Measurements from ENCODE around the gene ARHGAP15. TPM values are rescaled to one million over a fixed set of nuclear protein-coding genes. Genes with fewer than 3 reads are reported as not detected.
A peak's percentile ranks its signal among the peaks of the same experiment; 100 is the strongest.

ARHGAP15 gene
- polyA plus RNA-seq, 2 of the 4 experiments (the other 2 are of a cell fraction) = 0.34 TPM; not detected in 1

DNA sequence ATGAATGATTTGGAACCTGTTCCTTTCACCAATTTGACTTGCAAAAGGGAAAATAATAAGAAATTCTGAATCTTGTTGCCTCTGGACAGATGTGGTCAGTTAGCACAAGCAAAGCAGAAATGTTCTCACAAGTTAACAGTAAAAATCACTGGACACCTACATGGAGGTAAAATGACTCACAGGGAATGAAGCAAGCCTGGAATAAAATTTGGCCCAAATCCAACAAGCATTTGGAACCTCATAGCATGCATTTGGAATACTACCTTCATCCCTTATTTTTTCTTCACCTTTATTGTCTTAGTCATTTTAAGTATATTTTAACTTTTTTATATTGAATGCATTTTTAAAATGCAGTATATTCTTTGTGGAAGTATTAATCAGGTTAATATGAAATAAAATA lies 602.9 kb downstream of the ARHGAP15 start:
- no peaks in the 10 kb centered on the region for H3K9me3 ChIP-seq
- TF ChIP-seq NR3C1 (IDR thresholded peaks at IDR 0.05) (no peak), CEBPB (IDR thresholded peaks at IDR 0.05) (peak in 1 of 2 experiments; percentile 18; a peak in 1 of 4 replicates), FOSL2 (IDR thresholded peaks at IDR 0.05) (no peak), FOSL2 (CRISPR knock-in tag; IDR thresholded peaks at IDR 0.05) (0 out of 2 replicates have a peak, but pooled peaks have one; percentile 5)
- ATAC-seq (no peak), FAIRE-seq (no peak), DNase-seq (ENCODE audit: low read depth in 1 of 2, low spot score in 1 of 2) (peak in 1 of 2 experiments; percentile 4)
- peaks cover 17% of the 10 kb centered on the region for H3K4me1 ChIP-seq
- no peak overlapping the region for H3K4me2 ChIP-seq
- CTCF ChIA-PET = interaction anchor here (0.7 kb wide), 1 partner anchor 9 kb away, joined by 3 read pairs; no protein-coding TSS in a partner anchor
- no peak overlapping the region for H3K27ac ChIP-seq
- POLR2A ChIA-PET = no interaction called here
- H3K4me3 ChIP-seq = no peak overlapping the region

DNA sequence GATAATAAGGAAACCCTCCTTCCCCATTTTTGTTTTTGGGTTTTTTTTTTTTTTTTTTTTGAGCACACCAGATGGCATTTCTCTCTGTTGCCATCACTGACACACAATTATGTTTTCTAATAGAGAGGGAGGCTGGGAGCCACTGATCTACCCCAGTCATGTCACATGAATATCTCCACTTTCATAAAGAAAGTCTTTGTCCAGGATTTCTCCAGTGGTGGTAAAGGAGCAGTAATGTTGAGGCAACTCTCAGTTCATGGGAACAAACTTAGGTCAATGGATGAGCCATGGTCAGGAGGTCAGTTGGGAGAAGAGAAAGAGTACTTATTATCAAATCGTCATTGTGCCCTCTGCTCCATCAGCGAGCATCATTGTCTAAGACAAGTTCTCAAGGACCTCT lies 603.7 kb downstream of the ARHGAP15 start:
- Histone ChIP-seq H3K9me3 (no peaks in the 10 kb centered on the region), H3K4me1 (peaks cover 17% of the 10 kb centered on the region), H3K4me2 (no peak overlapping the region), H3K27ac (no peak overlapping the region), H3K4me3 (no peak overlapping the region)
- ATAC-seq = no peak
- WGBS (ENCODE audit: missing lambda C conversion rate) = 62% methylated on average over 2 of the region's 2 CpGs
- no peak for FAIRE-seq
- TF ChIP-seq, protein P1, sequence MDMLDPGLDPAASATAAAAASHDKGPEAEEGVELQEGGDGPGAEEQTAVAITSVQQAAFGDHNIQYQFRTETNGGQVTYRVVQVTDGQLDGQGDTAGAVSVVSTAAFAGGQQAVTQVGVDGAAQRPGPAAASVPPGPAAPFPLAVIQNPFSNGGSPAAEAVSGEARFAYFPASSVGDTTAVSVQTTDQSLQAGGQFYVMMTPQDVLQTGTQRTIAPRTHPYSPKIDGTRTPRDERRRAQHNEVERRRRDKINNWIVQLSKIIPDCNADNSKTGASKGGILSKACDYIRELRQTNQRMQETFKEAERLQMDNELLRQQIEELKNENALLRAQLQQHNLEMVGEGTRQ (IDR thresholded peaks at IDR 0.05) = no peak
- TF ChIP-seq, protein P2, sequence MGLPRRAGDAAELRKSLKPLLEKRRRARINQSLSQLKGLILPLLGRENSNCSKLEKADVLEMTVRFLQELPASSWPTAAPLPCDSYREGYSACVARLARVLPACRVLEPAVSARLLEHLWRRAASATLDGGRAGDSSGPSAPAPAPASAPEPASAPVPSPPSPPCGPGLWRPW (IDR thresholded peaks at IDR 0.05) = no peak
- TF ChIP-seq, protein P3, sequence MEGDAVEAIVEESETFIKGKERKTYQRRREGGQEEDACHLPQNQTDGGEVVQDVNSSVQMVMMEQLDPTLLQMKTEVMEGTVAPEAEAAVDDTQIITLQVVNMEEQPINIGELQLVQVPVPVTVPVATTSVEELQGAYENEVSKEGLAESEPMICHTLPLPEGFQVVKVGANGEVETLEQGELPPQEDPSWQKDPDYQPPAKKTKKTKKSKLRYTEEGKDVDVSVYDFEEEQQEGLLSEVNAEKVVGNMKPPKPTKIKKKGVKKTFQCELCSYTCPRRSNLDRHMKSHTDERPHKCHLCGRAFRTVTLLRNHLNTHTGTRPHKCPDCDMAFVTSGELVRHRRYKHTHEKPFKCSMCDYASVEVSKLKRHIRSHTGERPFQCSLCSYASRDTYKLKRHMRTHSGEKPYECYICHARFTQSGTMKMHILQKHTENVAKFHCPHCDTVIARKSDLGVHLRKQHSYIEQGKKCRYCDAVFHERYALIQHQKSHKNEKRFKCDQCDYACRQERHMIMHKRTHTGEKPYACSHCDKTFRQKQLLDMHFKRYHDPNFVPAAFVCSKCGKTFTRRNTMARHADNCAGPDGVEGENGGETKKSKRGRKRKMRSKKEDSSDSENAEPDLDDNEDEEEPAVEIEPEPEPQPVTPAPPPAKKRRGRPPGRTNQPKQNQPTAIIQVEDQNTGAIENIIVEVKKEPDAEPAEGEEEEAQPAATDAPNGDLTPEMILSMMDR (IDR thresholded peaks at IDR 0.05) = no peak
- TF ChIP-seq, protein P4, sequence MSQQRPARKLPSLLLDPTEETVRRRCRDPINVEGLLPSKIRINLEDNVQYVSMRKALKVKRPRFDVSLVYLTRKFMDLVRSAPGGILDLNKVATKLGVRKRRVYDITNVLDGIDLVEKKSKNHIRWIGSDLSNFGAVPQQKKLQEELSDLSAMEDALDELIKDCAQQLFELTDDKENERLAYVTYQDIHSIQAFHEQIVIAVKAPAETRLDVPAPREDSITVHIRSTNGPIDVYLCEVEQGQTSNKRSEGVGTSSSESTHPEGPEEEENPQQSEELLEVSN (IDR thresholded peaks at IDR 0.05; ENCODE audit: borderline replicate concordance, low read depth) = no peak
- TF ChIP-seq CHD2 (IDR thresholded peaks at IDR 0.05; ENCODE audit: low read length, partially characterized antibody) (no peak), EP300 (IDR thresholded peaks at IDR 0.05) (no peak), CBX8 (IDR thresholded peaks at IDR 0.05) (no peak), KDM5A (IDR thresholded peaks at IDR 0.05) (no peak), SMC3 (IDR thresholded peaks at IDR 0.05) (no peak), BHLHE40 (IDR thresholded peaks at IDR 0.05; ENCODE audit: low read depth, low read length) (no peak), CHD4 (IDR thresholded peaks at IDR 0.05; ENCODE audit: borderline replicate concordance) (no peak), JUNB (IDR thresholded peaks at IDR 0.05) (no peak), RNF2 (IDR thresholded peaks at IDR 0.05; ENCODE audit: borderline replicate concordance, low read depth) (no peak), POLR2A (IDR thresholded peaks at IDR 0.05; ENCODE audit: low read length) (no peak)
- TF ChIP-seq, protein P5, sequence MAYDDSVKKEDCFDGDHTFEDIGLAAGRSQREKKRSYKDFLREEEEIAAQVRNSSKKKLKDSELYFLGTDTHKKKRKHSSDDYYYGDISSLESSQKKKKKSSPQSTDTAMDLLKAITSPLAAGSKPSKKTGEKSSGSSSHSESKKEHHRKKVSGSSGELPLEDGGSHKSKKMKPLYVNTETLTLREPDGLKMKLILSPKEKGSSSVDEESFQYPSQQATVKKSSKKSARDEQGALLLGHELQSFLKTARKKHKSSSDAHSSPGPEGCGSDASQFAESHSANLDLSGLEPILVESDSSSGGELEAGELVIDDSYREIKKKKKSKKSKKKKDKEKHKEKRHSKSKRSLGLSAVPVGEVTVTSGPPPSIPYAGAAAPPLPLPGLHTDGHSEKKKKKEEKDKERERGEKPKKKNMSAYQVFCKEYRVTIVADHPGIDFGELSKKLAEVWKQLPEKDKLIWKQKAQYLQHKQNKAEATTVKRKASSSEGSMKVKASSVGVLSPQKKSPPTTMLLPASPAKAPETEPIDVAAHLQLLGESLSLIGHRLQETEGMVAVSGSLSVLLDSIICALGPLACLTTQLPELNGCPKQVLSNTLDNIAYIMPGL (CRISPR knock-in tag; IDR thresholded peaks at IDR 0.05; ENCODE audit: borderline replicate concordance) = no peak
- TF ChIP-seq, protein P6, sequence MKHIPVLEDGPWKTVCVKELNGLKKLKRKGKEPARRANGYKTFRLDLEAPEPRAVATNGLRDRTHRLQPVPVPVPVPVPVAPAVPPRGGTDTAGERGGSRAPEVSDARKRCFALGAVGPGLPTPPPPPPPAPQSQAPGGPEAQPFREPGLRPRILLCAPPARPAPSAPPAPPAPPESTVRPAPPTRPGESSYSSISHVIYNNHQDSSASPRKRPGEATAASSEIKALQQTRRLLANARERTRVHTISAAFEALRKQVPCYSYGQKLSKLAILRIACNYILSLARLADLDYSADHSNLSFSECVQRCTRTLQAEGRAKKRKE (CRISPR knock-in tag; IDR thresholded peaks at IDR 0.05; ENCODE audit: low read depth) = no peak
- no peak for DNase-seq (ENCODE audit: low read depth in 1 of 2, low spot score in 1 of 2)
- POLR2A ChIA-PET = no interaction called here
- CTCF ChIA-PET = no interaction called here

Data from A549 (cell line).